NCI-H82 (cell line): Measurements from ENCODE around the gene BACH2.
"Not testable (repeated sequence)": the region's sequence is repeated elsewhere in the genome, so short reads cannot be mapped to it uniquely, and the experiment has no call there.

Source experiments
- DNase-seq: peaks from one replicate; lab custom pipeline; 2025; lab: John Stamatoyannopoulos, UW

Gene BACH2

GRCh38 chr6:90212274-90212673 lies 84.4 kb downstream of the BACH2 start:
- DNase-seq, result no peak

GRCh38 chr6:90209527-90209926 lies 87.1 kb downstream of the BACH2 start:
- peak; percentile 37 for DNase-seq

GRCh38 chr6:90208690-90209089 lies 88.0 kb downstream of the BACH2 start:
- not testable (repeated sequence) for DNase-seq

- no peak for DNase-seq
Measured at GRCh38 chr6:90204327-90205056, 92.2 kb downstream of the BACH2 start.

- DNase-seq, result no peak
Measured at GRCh38 chr6:90203672-90204071, 93.0 kb downstream of the BACH2 start.

GRCh38 chr6:90202156-90202555 lies 94.5 kb downstream of the BACH2 start:
- DNase-seq, result no peak

GRCh38 chr6:90199900-90200299 lies 96.7 kb downstream of the BACH2 start:
- DNase-seq, result no peak

GRCh38 chr6:90198758-90199425 lies 97.8 kb downstream of the BACH2 start:
- no peak for DNase-seq

- DNase-seq, result peak; percentile 25
Measured at GRCh38 chr6:90197854-90198496, 98.7 kb downstream of the BACH2 start.

- DNase-seq, result peak; percentile 86
Measured at GRCh38 chr6:90195094-90195829, 101.4 kb downstream of the BACH2 start.

- DNase-seq, result peak; percentile 48
Measured at GRCh38 chr6:90194371-90194841, 102.2 kb downstream of the BACH2 start.

GRCh38 chr6:90193359-90193758 lies 103.3 kb downstream of the BACH2 start:
- peak; percentile 18 for DNase-seq

GRCh38 chr6:90192857-90193256 lies 103.8 kb downstream of the BACH2 start:
- DNase-seq, result peak; percentile 9

- DNase-seq, result no peak
Measured at GRCh38 chr6:90190752-90191395, 105.8 kb downstream of the BACH2 start.

- no peak for DNase-seq
Measured at GRCh38 chr6:90190131-90190530, 106.5 kb downstream of the BACH2 start.

GRCh38 chr6:90187437-90188121 lies 109.1 kb downstream of the BACH2 start:
- DNase-seq, result no peak

- DNase-seq, result no peak
Measured at GRCh38 chr6:90186637-90187371, 109.8 kb downstream of the BACH2 start.

- no peak for DNase-seq
Measured at GRCh38 chr6:90186026-90186425, 110.6 kb downstream of the BACH2 start.

GRCh38 chr6:90184334-90185298 lies 112.0 kb downstream of the BACH2 start:
- no peak for DNase-seq
